GM18951 (cell line): ENCODE data around the gene AUH.

ENCODE experiments used
- POLR2A ChIP-seq: IDR thresholded peaks from 4 replicates; pipeline ENCODE4 v1.6.1; 2011; ENCODE audit warnings: mild to moderate bottlenecking; ENCODE audit not compliant: insufficient read length, insufficient read depth; ENCODE audit errors: extremely low read depth
- in situ Hi-C: fragments of 300-500 bp; cut with MboI; formaldehyde crosslinking; loops from one replicate; pipeline ENCODE4 v1.12.0; 2022; ENCODE audit warnings: low sequenced_read_pairs, mixed read lengths, inconsistent platforms; ENCODE audit not compliant: unreplicated experiment

The AUH gene

DNA sequence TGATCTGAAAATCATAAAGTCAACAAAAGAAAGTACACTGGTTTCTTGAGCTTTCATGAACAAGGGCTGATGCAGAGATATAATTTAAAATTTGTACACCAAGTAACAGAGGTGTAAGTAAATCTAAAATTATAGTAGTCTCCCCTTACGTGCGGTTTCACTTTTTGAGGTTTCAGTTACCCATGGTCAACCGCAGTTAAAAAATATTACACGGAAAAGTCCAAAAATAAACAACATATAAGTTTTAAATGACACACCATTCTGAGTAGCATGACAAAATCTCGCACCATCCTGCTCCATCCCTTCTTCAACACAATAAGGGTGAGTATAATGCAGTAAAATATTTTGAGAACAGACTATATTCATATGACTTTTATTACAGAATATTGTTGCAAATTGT, 54.4 kb downstream of the AUH start:
- in situ Hi-C loops: no loop called here
- no peak for TF ChIP-seq POLR2A

DNA sequence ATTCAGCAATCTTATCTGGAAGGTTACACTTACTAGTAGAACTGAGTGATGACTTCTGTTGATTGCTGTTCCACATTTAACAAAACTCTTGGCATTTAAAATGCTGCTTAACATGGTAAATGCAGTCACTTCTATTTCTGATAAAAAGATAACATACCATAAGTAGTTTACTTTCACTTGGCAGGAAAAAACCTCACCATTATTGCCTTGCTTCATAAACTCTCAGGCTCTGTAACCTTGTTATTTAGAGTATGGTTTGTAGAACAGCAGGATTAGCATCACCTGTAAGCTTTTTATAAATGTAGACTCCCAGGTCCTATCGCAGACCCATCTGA, 55.5 kb downstream of the AUH start:
- in situ Hi-C loops: no loop called here
- no peak for TF ChIP-seq POLR2A

DNA sequence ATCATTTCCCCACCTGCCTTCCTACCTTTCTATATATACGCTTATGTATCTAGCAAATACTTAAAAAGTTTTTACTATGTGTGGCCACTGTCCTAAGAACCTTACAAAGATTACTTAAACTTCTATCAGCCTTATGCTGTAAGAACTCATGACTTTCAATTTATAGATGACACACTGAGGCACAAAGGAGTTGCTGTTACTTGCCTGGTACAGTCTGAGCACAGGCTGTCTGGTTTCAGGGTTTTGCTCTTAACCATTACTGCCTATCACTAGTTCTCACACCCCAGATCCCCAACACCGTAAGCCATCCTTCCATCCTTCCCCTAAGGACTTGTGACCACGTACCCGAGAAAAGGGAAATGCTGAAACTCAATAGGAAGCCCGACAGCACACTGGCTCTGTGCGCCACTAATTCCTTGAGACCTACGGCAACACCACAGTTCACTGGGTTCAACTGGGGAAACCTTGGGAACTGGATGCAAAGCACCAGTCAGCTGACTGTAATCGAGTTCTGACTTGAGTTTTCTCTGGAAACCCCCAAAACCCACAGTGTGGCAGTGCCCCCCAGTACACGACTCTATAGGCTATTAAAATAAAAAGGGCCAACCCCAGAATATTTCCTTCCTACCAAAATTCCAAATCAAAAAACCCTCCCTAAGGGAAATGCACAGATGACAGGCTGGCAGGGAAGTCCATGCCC, 56.0 kb downstream of the AUH start:
- in situ Hi-C loops: no loop called here
- TF ChIP-seq POLR2A: no peak

DNA sequence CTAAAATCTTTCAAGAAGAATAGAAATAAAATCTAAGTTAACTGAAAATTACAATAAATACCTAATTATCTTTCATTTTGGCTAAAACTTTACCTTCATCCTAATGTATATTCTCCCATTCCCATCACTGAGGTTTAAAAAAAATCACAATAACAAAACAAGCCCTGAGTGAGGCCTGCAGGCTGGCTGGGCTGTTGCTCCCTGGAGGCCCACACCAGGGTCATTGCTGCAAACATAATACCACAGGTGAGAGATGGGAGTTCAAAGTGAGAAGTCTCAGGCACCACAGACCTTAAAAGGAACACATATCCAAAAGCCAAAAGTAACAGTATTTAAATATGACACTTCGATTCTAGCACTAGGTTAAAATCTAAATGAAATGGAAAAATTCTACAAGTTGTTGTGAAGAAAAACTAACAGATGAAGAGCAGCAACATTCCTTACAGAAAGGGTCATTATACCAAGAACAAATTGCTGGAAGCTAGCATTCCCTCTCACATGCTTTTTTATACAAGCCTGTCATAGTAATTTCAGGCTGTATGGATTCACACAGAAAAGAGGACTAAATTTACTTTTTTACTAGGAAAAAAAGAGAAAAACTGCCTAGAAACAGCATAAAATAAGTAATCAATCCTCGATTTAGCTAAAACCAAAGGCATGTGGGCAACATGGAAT, 57.8 kb downstream of the AUH start:
- in situ Hi-C loops: no loop called here
- no peak for TF ChIP-seq POLR2A

DNA sequence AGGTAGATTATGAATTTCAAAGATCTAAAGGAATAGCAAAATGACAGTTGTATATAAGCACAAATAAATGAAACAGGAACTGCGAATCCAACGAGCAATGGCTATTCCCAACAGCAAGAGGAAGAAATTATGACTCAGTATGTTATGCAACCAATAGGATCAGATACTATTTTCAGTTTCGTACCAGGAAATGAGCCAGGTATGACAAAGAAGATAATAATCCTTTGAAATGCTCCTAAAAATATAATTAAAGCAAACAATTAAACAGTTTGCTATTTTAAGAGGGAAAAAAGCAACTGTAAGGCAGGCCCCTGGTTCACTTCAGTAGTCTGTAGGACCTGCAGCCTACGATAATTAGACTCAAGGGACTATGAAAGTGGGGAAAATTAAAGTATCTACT, 58.9 kb downstream of the AUH start:
- TF ChIP-seq POLR2A: no peak
- in situ Hi-C loops: no loop called here

DNA sequence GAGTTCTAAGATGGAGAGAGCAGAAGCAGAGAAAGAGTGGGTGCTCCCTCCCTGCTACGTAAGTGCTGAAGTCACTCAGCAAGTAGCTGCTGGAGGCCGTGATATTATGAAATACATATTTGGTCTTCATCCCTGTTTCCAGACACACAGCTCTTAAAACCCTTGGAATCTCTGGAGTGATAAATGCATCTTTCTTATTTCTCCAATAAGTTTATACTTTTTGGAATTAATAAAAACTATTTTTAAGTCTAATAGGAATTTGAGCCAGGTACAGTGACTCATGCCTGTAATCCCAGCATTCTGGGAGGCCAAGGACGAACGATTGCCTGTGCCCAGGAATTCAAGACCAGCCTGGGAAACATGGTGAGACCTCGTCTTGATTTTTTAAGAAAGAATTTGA, 60.6 kb downstream of the AUH start:
- no peak for TF ChIP-seq POLR2A
- in situ Hi-C loops: no loop called here

DNA sequence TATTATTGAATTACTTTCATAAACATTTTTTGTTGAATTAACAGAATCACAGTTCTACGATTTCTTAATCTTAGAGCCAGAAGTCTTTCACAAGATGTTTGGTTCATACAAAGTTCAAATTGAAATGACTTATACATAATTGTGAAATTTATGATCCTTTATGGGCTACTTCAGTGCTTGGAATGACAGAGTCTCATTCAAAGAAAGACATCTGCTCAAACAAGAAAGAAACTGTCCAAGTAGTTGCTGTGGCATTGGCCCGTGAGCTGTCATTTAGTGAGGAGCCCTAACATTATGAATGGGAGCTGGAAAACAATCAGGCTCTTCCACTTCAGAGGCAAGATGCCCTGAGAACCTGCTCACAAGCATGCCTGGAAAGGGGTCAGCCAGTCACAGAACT, 63.4 kb downstream of the AUH start:
- in situ Hi-C loops: no loop called here
- no peak for TF ChIP-seq POLR2A

DNA sequence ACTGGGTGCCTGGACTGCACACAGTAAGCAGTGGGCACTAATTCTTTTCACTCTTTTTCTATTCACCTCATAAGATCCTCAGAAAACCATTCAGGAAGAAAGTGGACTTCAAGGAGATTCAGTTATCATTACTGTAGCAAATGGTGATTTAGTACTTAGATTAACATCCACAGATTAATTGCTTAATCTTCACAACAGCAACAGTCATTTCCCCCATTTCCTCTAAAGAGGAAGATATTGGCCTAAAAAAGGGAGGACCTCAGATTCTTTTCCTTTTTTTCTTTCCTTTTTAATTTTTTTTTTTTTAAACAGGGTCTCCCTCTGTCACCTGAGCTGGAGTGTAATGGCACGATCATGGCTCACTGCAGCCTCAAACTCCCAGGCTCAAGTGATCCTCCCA, 64.4 kb downstream of the AUH start:
- in situ Hi-C loops: no loop called here
- no peak for TF ChIP-seq POLR2A

DNA sequence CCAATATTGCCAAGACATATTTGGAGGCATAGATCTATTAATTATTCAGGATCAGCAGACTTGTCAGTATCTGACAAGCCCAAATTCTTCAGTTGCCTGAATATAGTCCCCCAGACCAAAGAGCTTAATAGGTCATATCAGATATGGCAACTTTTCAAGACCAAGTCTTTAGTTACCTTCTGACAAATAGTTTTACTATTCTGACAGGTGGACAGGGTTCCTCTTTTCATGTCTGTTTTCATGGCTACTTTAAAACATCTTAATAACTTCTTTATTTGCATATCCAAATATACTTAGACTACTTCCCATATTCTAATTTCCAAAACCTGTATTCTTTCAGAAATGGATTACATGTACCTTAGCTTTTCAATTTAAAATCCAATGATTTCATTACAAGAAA, 65.4 kb downstream of the AUH start:
- TF ChIP-seq POLR2A: no peak
- in situ Hi-C loops: no loop called here

DNA sequence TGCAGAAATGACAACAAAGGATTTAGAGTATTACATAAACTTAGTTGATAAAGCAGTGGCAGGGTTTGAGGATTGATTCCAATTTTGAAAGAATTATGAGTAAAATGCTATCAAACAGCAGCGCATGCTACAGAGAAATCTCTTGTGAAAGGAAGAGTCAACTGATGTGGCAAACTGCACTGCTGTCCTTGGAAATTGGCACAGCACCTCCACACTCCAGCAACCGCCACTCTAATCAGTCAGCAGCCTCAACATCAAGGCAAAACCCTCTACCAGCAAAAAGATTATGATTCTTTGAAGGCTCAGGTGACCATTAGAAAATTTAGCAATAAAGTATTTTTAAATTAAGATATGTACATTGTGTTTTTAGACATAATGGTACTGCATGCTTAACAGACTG, 66.4 kb downstream of the AUH start:
- in situ Hi-C loops: no loop called here
- no peak for TF ChIP-seq POLR2A

DNA sequence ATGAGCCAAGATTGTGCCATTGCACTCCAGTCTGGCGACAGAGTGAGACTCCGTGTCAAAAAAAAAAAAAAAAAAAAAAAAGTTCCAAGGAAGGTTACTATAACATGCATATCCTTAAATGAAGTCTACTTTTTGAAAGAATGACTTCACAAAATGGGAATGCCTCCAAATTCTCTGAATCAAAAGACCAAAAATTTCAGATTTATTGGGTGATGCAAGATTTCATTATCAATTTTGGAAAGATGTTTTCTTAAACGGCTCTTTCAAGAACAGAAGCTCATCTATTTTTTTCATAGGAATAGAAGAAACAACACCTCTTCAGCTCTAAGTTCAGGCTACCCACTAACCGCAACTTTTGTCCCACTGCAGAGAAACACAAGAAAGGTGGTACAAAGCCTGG, 69.9 kb downstream of the AUH start:
- in situ Hi-C loops: no loop called here
- no peak for TF ChIP-seq POLR2A

DNA sequence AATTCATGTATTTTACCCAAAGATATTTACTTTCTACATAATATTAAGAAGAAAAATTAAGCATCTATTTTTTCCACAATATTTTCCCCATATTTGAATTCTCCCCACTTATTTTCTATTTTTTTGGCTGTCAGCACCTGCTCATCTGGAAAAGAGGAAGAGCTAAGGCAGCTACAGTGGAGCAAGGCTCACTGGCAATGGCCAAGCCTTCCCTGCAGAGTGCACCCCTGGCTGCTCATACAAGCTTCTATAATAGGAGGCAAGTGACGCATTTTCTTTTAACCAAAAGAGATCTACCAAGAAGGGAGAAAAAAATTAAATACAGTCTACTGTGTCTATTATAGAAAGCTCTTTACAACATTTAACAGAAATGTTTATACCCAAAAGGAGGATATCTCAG, 72.5 kb downstream of the AUH start:
- in situ Hi-C loops: no loop called here
- TF ChIP-seq POLR2A: no peak

DNA sequence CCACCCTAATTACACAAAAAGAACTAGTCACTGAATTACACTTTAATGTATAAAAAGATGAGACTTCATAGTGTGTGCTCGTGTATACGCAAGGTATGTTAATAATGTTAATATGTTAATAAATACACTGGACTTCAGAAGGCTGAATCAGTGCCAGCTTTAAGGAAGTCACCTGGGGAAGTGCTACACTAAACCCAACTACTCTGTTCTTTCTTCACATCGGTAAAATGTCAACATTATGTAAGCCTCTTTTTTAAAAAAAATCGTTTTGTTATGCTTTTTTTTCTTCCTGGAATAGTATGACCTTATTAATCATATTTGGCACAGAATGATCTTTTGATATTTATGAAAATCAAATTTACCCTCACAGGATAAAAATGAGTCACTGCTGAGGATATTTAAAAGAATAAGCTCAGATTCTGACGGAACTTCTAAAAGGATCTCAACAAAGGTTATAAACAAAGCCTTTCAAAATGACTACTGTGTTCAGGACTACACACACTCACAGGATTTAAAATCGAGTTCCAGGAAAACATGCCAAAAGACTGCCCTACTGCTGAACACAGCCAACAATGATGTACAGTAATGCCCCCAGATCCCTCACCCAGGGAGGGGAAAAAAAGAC, 75.9 kb downstream of the AUH start:
- TF ChIP-seq POLR2A: no peak
- in situ Hi-C loops: no loop called here

DNA sequence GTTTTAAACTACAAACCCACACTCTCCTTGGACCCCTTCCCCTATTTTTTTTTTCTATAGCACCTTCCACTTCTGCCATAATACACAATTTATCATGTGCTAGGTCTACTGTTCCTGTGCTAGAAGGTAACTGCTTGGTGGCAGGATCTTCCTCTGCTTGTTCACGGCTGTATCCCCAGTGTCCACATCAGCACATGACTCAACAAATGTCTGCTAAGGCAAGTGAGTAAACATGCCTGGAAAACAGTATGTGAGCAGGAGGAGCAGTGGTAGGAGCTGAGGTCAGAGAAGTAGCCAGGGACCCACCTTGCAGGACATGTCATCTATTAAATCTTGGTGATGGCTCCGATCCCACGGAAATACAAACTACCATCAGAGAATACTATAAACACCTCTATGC, 79.4 kb downstream of the AUH start:
- in situ Hi-C loops: no loop called here
- no peak for TF ChIP-seq POLR2A

DNA sequence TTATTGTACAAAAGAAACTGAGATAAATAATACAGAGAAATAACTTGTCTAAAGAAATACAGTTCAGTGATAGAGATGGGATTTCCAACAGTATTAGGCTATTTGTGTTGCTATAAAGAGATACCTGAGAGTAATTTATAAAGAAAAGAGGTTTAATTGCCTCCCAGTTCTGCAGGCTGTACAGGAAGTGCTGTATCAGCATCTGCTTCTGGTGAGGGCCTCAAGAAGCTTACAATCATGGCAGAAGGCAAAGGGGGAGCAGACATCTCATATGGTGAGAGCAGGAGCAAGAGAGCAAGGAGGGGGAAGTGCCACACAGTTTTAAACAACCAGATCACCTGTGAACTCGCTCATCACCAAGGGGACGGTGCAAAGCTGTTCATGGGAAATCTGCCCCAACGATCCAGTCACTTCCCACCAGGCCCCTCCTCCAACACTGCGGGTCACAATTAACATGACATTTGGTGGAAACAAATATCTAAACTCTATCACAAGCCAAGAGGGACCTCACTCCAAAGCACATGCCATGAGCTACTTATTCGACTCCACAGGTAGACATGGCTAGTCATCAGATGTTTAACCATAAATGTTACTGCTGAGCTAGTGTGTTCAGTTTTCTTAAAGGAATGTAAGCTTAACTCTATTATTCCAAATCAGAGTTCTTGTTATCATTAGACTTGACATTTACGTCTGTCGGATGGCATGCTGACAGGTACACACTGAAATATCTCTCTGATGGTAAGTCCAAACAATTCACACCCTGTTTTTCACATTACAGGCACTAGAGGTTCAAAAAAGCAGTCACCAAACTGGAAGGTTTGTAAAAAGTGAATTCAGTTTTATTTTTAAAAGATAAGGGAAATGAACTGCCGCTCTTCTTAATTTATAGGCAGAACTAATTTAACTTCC, 82.2 kb downstream of the AUH start:
- TF ChIP-seq POLR2A: no peak

More for the DNA sequence above, 82.2 kb downstream of the AUH start:
- in situ Hi-C loops: no loop called here
